GM18508 (cell line): ENCODE data around the gene MAT1A.

Experiments used
- ATAC-seq: cut with Tn5 transposase; IDR thresholded peaks from one replicate; pipeline ENCODE4 v1.9.1; 2021; ENCODE audit warnings: moderate number of reproducible peaks; ENCODE audit not compliant: insufficient read depth, unreplicated experiment

Gene MAT1A

GRCh38 chr10:80283536-80284199 is 5.8 kb downstream of the MAT1A start:
- no peak for ATAC-seq

- no peak for ATAC-seq
Observed at GRCh38 chr10:80283119-80283518, 6.3 kb downstream of the MAT1A start.

GRCh38 chr10:80281784-80282765 is 7.4 kb downstream of the MAT1A start:
- no peak for ATAC-seq

GRCh38 chr10:80281292-80281691 is 8.2 kb downstream of the MAT1A start:
- no peak for ATAC-seq

- ATAC-seq, result no peak
Observed at GRCh38 chr10:80280071-80280800, 9.2 kb downstream of the MAT1A start.

GRCh38 chr10:80279146-80279545 is 10.3 kb downstream of the MAT1A start:
- no peak for ATAC-seq

- ATAC-seq, result no peak
Observed at GRCh38 chr10:80278480-80278879, 11.0 kb downstream of the MAT1A start.

- ATAC-seq, result no peak
Observed at GRCh38 chr10:80277567-80278250, 11.7 kb downstream of the MAT1A start.

GRCh38 chr10:80277016-80277415 is 12.4 kb downstream of the MAT1A start:
- no peak for ATAC-seq

- ATAC-seq, result no peak
Observed at GRCh38 chr10:80276335-80276734, 13.1 kb downstream of the MAT1A start.

- ATAC-seq, result no peak
Observed at GRCh38 chr10:80275756-80276155, 13.7 kb downstream of the MAT1A start.

GRCh38 chr10:80275135-80275498 is 14.3 kb downstream of the MAT1A start:
- no peak for ATAC-seq

GRCh38 chr10:80274396-80275134 is 14.9 kb downstream of the MAT1A start:
- no peak for ATAC-seq

- no peak for ATAC-seq
Observed at GRCh38 chr10:80273523-80274170, 15.8 kb downstream of the MAT1A start.

GRCh38 chr10:80272793-80273522 is 16.5 kb downstream of the MAT1A start:
- no peak for ATAC-seq

- no peak for ATAC-seq
Observed at GRCh38 chr10:80271416-80271815, 18.0 kb downstream of the MAT1A start.

- no peak for ATAC-seq
Observed at GRCh38 chr10:80270887-80271286, 18.6 kb downstream of the MAT1A start.

- no peak for ATAC-seq
Observed at GRCh38 chr10:80268938-80269588, 20.4 kb downstream of the MAT1A start.
